Mesothelial cell of epicardium (in vitro differentiated cells): ENCODE measurements around the gene FUNDC2. TPM values are rescaled to one million over a fixed set of nuclear protein-coding genes. Genes with fewer than 3 reads are reported as not detected.

Source experiments
- DNase-seq, 2 experiments: peaks; one replicate each; pipeline ENCODE4 v3.0.0; 2021; ENCODE audit warnings: low spot score in 2 of 2; ENCODE audit not compliant: unreplicated experiment in 2 of 2
- H3K27ac Mint-ChIP-seq: 2 replicates; pipeline ENCODE4 v1.8.0; 2021; ENCODE audit warnings: mixed read lengths
- H3K27me3 Mint-ChIP-seq: 2 replicates; pipeline ENCODE4 v1.8.0; 2021; ENCODE audit warnings: low read depth, mixed read lengths
- H3K36me3 Mint-ChIP-seq: 2 replicates; pipeline ENCODE4 v1.8.0; 2021; ENCODE audit warnings: mixed read lengths
- H3K4me1 Mint-ChIP-seq: 2 replicates; pipeline ENCODE4 v1.8.0; 2021; ENCODE audit warnings: mixed read lengths
- H3K4me3 Mint-ChIP-seq: 2 replicates; pipeline ENCODE4 v1.8.0; 2021; ENCODE audit warnings: mild to moderate bottlenecking, moderate library complexity, mixed read lengths
- H3K9me3 Mint-ChIP-seq: 2 replicates; pipeline ENCODE4 v1.8.0; 2021; ENCODE audit warnings: mixed read lengths
- CTCF ChIP-seq: fragments of 200-600 bp; sonication (generic); IDR thresholded peaks from one replicate; pipeline ENCODE4 v1.5.0; 2021; ENCODE audit warnings: antibody characterized with exemption; ENCODE audit not compliant: unreplicated experiment
- total RNA-seq: library from RNA; stranded (reverse); gene quantifications from 3 replicates; pipeline ENCODE4 v1.2.1, GENCODE V29; 2021

FUNDC2 gene
- total RNA-seq, 1 donor from 2014 or later, result 57.9 TPM

- Mint-ChIP-seq H3K27me3 (no peaks in the 10 kb centered on the region), H3K4me1 (peaks cover 8% of the 10 kb centered on the region), H3K4me3 (no peak overlapping the region), H3K36me3 (no peaks in the 10 kb centered on the region), H3K27ac (no peak overlapping the region), H3K9me3 (peaks cover 34% of the 10 kb centered on the region)
- no peak for TF ChIP-seq CTCF
- no peak for DNase-seq
Measured at GRCh38 chrX:155009994-155010472, 16.6 kb upstream of the FUNDC2 start.

- Mint-ChIP-seq H3K4me3 (no peak overlapping the region), H3K27ac (no peak overlapping the region), H3K9me3 (peaks cover 5% of the 10 kb centered on the region), H3K27me3 (no peaks in the 10 kb centered on the region), H3K4me1 (no peaks in the 10 kb centered on the region), H3K36me3 (no peaks in the 10 kb centered on the region)
- DNase-seq, result no peak
- TF ChIP-seq CTCF, result no peak
Measured at GRCh38 chrX:155020591-155020990, 6.1 kb upstream of the FUNDC2 start.

GRCh38 chrX:155022585-155022984 is 4.1 kb upstream of the FUNDC2 start, which contains the start of gene F8:
TSS of gene F8 (minus strand) at chrX:155022723. CDS start at chrX:155022552, 171 bp downstream.
- DNase-seq, result no peak
- TF ChIP-seq CTCF, result no peak
- Mint-ChIP-seq H3K27ac (no peak within 1 kb of the TSS), H3K27me3 (no peaks in the 10 kb centered on the region), H3K4me3 (no peak within 1 kb of the TSS), H3K4me1 (no peaks in the 10 kb centered on the region), H3K36me3 (no peaks in the 10 kb centered on the region), H3K9me3 (peaks cover 4% of the 10 kb centered on the region)

- no peaks in the 10 kb centered on the region for H3K27me3 Mint-ChIP-seq
- no peak overlapping the region for H3K4me3 Mint-ChIP-seq
- peaks cover 9% of the 10 kb centered on the region for H3K4me1 Mint-ChIP-seq
- H3K27ac Mint-ChIP-seq, result no peak overlapping the region
- no peaks in the 10 kb centered on the region for H3K36me3 Mint-ChIP-seq
- no peak for TF ChIP-seq CTCF
- H3K9me3 Mint-ChIP-seq, result peaks cover 4% of the 10 kb centered on the region
- no peak for DNase-seq
Measured at GRCh38 chrX:155023907-155024833, 2.5 kb upstream of the FUNDC2 start.

- Mint-ChIP-seq H3K4me3 (peak overlapping the region; percentile 84), H3K4me1 (peaks cover 9% of the 10 kb centered on the region), H3K27ac (peak overlapping the region; percentile 95), H3K27me3 (no peaks in the 10 kb centered on the region), H3K36me3 (no peaks in the 10 kb centered on the region), H3K9me3 (no peaks in the 10 kb centered on the region)
- no peak for TF ChIP-seq CTCF
- DNase-seq, result no peak
Measured at GRCh38 chrX:155026420-155026726, 271 bp upstream of the FUNDC2 start.
